ENCODE measurements around the gene B3GALT6.
A peak's percentile ranks its signal among the peaks of the same experiment; 100 is the strongest.

The B3GALT6 gene

DNA sequence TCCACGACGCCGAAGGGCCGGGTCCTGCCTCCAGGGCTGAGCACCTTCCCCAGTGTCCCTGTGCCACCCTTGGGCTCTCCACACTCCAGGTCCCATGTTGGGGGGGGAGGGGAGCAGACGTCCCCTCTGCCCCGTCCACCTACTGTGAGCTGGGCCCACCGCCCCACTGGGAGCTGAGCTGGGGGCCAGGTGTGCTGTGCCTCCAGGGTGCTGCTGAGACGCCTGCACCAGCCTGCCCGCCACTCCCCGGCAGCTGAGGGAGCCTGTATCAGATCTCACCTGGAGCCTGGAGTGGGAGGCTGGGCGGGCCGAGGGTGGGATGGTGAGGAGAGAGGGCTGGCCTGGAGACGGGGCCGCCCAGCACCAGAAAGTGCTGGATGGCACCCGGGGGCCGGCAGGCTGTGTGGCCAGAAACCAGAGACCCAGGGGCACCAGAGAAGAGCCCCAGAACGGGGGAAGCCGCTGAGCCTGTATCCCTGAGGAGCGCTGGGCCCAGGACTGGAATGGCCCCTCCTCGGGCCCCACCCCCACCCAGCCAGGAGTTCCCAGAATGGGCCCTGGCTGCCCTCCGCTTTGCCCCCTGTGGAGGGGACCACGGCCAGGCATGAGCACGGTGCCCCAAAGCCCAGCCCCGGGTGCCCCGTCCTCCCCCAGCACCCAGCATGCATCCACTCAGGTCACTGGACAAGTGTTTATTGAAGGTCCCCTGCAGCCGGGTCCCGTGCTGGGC, 29.0 kb upstream of the B3GALT6 start:
- peak in 1 of 2 experiments; percentile 41 for DNase-seq

DNA sequence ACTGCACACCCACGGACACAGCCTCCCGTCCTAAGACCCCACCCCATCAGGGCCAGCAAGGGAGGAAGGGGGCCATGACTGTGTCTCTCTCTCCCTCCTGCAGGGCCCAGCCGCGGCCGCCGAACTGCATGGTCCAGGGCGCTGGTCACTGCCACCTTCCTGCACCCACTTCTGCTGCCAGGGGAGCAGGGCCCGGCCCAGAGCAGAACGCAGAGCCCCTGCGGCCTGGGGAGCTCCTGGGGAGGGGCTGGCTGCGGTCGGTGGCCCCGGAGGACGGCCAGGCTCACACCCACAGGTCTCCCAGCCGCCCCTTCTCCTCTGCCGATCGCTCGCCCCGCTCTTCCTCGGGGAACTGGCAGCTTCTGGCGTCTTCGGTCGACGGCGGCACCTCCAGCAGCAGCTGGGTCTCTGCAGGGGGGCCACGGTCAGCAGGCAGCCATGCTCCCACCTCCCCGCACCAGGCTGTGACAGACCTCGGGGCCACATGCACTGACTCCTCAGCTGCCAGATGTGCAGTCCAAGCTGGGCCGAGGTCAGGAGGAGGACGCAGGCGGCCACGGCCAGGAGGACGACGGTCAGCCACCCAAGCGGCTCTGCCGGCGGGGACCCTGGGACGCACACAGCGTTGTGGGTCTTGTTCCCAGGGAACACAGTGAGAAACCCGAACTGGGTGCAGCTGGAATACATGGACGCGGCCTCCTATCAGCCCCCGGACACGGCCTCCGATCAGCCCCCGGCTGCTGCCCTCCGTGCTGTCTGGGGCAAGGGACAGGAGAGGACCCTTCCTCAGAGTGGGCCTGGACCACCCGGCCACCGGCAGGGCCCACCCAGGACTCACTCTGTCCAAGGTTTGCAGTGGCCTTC, 28.2 kb upstream of the B3GALT6 start:
- no peak for DNase-seq

DNA sequence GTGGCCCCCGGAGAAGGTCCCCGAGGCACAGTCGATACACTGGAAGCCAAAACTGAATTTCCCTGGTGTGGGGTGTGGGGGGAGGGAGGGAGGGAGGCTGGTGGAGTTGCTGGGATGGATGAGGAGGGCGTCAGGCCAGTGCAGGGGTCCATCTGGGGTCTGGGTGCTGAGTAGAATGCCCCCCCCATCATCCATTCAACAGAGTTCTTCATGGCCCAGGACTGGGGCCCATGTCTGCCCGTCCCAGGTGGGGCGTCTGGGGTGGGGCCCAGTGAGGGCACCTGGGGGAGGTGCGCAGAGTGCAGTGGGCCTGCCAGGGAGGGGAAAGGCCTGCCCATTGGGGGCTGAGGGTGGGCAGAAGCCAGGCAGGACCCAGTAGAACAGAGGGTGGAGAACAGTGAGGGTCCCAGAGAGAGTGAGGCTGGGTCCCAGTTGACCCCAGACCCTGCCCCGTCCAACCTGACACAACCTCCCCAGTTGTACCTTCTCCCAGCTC, 27.6 kb upstream of the B3GALT6 start:
- DNase-seq = no peak

DNA sequence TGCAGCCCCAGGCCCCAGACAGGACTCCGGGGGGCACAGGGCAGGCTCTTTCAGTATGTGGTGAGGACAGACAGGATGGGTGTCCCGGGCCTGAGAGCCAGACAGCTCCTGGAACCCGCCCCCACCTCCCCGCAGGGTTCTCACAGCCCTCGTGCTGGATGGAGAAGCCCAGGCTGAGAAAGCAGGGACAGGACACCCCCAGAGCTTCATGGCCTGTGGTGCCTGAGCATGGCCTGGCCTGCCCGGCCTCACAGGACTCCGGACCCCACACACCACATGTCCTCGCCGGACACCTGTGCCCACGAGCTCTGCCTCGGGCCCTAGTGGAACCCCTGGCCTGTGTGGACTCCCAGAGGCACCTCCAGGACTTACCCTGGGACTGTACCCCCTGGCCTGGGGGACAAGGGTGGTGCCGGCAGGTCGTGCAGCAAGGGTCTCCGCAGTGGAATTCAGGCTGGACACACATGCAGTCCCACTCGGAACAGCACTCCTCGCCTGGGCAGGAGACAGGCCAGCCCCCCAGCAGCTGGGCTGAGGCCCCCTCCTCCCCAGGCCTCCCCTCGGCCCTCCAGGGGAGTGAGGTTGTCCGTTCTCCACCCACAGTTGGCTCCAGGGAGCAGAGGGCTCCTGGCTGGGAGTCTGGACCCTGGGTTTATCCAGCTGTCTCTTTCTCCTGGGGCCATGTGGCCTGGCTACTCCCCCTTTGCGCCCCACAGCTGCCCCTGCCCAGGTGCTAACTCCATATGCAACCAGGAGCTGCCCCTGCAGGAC, 26.9 kb upstream of the B3GALT6 start:
- DNase-seq = peak; percentile 44 to 55

DNA sequence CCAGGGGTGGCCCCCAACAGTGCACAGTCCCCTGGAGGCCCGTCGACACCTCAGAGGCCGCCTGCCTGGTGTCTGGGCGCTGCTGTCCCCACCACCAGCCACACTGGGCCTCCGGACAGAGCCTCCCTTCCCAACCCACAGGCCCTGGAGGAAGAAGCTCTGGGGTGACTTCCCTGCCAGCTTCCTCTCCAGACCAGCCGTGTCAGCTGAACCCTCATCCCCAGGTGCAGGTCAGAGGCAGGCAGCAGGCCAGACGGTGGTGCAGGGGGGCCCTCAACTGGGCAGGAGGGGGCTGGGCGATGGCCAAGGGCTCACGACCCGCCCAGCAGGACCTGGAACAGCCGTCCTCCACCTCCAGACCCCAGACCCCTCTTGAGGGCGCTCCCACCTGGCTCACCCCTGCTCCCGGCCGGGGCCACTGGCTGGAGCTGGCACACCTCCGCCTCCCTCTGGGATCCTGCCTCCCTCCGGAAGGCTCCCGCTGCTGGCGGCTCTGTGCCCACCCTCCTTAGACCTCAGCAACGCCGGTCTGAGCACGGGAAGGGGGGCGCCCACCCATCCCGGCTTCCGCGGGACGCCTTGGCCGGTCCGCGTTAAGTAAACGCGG, 26.2 kb upstream of the B3GALT6 start:
- DNase-seq = peak; percentile 50 to 51

DNA sequence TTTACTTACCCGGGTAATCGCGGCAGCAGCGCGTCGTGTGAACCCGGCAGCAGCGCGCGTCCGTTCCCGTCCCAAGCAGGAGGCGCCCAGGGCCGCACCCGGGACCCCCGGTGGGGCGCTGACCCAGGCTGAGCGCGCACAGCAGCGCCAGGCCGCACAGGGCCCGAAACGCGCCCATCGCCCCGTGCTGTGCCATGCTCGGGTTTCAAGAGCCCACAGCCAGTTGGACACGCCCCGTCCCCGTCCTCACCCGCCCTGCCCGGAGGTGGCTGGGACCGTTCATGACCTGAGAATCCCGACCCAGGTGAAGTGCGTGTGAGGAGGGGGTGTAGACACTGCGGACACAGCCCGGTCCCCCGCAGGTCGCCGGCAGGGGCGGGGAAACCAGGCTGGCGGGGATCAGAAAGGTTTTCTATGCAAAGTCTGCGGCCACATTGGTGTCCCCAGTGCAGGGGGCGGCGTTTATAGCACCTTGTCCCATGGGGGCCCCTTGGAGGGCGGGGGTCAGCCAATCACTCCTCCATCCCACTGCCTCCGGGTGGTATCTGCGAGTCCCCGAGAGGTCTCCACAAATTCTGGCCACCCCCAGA, 25.6 kb upstream of the B3GALT6 start, which contains the start of gene TNFRSF18:
Gene TNFRSF18 (minus strand): TSS at position 217 of the 590 bp plus-strand sequence. CDS start 21 bp downstream, at position 196.
- peak; percentile 78 for DNase-seq

DNA sequence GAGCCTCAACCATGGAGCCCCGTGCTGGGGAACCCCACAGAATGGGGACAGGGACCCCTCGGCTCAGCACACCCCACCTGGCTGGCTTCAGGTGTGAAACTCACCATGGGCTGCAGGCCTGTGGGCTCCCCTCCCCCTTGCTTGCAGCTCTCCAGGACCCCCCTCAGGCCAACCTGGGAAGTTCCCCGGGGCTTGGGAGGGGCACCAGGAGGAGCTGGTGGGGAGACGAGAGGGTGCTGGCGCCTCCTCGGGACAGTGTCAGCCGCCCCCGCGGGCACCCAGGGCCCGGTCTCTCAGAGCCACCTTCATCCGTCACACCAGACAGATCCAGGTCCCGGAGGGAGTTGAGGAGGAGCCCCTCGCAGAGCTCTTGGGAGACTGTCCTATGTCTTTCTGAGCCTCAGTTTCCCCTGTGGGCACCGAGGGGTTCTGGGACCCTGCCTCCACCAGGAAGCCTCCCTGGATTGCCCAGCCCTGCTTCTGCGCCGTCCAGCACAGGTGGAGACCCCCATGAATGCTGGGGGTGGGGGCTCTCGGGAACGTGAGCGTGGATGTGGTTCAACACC, 25.0 kb upstream of the B3GALT6 start:
- peak in 1 of 2 experiments; percentile 65 for DNase-seq

DNA sequence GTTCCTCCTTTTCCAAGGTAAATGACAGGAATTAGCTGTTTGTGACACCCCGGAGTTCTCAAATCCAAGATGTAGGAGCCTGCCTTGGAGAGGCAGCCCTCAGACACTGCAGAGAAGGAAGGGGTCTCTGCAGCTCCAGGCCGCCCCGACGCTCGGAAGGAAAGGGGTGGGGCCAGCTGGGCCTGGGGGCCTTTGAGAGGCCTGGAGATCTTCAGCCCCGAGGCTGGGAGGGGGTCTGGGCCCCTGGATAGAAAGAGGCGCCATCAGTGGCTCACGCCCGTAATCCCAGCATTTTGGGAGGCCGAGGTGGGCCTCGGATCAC, 24.5 kb upstream of the B3GALT6 start:
- DNase-seq = no peak

DNA sequence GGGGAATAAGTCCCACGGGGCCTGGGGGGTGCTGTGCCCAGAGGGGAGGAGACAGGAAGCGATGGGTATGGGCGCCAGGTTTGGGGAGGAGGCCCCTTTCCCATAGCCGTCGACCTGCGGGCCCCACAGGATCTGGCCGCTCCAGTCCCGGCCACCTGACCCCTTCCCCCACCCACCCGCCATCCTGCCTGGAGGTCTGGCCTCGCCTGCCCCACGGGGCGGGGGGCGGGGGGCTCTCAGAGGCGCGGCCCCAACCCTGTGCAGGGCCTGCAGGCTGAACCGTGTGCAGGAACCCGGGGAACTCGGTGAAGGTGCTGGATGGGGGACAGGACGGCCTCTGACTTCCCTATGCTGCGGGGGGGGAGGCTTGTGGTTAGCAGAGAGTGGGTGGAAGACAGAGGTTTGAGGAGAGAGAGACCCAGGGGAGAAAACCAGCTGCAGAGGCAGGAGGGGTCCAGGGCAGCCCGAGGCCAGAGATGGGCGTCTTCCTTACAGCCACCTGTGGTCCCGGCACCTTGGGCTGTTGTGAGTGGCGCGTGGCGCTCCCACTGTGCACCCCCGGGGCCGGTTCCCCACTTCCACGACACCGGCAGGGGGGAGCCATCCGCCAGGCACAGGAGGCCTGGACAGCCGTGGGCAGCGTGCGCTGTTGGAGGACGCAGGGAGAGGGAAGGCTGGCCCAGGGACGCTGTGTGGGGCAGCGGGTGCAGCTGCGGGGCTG, 23.2 kb upstream of the B3GALT6 start:
- DNase-seq = peak; percentile 75 to 79

DNA sequence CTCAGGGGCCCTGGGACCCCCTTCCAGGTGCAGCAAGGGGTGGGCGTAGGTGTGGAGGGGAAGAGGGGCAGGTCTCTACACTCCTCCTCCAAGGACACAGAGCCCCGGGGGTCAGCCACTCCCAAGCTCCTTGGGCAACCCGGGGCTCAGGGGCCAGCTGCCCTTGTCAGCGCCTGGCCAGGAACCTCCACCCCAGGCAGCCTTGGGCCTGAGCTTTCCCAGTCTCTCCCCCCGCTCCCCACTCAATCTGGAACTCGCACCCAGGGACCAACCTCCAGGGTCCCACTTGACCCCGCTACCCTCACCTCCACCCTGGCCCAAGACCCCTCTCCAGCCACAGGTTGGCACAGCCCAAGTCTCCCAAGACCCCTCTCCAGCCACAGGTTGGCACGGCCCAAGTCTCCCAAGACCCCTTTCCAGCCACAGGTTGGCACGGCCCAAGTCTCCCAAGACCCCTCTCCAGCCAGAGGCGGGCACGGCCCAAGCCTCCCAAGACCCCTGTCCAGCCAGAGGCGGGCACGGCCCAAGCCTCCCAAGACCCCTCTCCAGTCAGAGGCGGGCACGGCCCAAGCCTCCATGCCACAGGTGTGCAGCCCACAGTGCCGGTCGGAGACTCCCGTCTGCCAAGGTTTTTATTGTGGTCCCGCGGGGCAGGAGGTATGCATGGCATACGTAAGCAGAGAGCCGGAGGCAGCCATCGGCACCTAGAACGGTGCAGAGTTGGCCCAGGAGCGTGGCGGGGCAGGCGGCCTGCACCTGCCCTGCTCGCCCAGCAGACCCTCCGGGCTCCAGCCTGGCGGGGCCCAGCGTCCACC, 21.1 kb upstream of the B3GALT6 start:
- DNase-seq = peak in 1 of 2 experiments; percentile 22

DNA sequence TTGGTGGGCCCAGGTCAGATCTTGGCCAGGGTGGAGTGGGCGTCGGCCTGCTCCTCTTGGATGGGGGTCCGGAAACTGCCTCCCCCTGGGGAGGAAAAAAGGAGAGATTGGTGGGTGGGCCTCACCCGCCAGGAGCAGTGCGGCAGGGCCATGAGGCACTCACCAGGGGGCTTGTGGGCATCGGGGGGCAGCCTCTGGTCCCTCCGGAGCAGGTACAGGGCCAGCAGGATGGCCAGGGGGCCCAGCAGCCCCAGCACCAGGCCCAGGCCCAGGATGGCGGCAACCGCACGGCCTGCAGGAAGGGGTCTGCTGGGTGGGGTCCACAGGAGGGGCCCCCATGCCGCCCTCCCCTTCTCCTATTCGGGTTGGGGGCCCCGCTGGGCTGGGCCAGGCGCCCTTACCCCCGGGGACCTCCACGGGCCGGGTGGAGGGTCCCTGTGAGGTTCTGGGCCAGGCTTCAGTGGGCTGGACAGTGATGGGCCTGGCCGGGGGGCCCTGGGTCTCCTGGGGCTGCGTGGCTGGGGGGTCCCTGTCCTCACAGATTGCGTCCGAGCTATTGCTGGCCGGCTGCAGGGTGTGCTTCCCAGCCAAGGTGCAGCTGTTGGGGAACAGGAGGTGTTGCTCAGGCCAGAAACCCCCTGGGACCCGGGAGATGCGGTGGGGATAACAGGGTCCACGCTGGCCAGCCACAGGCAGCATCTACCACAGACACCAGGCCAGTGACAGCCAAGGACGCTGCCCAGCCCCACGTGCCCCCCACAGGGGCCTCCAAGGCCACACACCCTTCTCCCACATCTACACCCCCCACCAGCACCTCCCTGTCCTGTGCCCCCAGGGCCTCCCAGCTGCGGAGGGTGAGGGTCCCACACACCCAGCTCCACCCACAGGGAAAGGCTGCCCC, 20.2 kb upstream of the B3GALT6 start:
- no peak for DNase-seq

DNA sequence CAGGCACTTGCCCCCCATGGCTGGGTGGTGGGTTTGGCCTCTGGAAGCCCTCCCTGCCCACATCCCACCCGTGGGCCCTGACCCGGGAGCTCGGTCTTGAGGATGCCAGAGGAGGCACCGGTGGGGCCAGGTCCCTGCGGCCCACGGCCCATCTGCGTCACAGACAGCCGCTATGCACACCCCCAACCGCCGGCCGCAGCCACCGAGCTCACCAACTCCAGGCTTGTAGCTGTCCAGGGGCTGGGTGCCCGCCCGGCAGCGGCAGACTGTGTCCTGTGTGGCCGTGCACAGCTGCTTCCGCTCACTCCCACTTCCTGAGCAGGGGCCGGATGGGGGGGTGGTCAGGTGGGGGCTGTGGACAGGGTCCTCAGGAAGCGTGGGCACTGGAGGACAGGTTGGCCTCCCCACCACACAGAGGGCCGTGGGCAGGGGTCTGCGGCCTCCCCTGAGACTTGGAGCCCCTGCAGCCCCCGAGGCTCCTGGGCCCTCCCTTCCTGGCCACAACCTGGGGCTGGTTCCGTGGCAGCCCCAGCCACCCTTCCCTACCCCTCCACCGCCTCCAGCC, 19.2 kb upstream of the B3GALT6 start:
- DNase-seq = peak; percentile 65 to 72

DNA sequence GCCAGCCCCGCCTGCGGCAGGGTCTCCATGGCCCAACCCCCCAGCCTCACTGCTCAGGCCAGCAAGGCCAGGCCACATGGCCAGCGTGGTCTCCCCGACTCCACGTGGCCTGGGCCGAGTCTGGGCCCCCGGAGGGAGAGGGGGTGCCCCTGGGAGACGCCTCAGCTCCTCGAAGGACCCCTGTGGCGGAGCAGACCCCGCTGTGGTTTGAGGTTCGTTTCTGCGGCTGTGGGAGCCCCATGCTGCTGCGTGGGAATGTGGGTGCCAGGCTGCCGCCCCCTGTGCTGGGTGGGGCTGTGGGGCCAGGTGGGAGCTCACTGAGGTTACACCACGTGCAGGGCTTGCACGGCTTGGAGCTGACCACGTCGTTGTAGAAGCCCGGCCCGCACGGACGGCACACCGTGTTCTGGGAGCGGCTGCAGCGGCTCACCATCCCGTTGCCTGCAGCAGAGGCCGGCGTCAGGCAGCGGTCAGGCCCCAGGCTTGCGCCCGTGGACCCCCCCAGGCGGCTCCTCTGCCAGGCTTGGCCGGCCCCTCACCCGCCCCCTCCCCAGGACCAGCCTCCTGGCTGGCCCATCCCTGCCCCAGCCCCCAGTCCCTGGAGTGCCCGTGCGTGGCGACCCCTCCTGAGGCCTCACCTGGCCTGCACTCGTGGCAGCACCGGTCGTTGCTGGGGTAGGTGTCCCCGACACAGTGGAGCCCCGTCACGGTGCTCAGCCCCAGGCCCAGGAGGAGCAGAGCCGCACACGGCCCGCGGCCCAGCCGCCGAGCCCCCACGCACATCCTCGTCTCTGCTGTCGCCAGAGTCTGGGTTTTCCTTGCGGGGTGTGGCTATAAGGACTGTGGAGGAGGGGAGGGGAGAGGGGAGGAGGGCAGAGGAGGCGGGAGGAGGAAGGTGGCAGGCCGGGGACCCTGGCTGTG, 18.4 kb upstream of the B3GALT6 start, which contains the start of gene TNFRSF4:
Gene TNFRSF4 (minus strand): TSS at position 809 of the 921 bp plus-strand sequence. CDS start 26 bp downstream, at position 783.
- peak; percentile 69 for DNase-seq

DNA sequence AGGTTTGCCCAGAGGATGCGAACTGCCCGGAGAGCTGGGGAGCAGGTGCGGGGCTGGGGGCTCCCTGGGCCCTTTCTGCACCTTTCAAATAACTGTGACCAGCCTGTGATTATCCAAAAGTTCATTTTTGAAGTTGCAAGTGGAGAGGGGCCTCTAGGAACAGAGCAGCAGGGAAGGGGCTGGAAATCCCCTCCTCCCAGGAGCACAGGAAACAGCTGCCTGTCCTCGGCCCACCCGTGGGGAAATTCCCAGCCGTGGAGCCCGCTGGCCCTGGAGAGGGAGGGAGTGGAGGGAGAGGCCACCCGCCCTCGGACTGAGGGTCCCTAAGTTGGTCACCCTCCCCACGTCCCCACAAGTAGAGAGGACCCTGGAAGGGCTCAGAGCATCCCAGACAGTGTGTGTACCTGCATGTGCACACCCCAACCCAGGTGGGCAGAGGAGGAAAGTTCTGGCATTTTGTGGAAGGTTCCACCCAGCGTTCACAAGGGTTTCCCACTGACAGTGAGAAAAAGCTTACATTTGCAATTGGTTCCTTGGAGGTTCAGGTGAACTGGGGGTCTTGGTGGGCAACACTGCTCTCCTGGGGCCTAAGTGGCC, 16.9 kb upstream of the B3GALT6 start:
- peak in 1 of 2 experiments; percentile 46 for DNase-seq

DNA sequence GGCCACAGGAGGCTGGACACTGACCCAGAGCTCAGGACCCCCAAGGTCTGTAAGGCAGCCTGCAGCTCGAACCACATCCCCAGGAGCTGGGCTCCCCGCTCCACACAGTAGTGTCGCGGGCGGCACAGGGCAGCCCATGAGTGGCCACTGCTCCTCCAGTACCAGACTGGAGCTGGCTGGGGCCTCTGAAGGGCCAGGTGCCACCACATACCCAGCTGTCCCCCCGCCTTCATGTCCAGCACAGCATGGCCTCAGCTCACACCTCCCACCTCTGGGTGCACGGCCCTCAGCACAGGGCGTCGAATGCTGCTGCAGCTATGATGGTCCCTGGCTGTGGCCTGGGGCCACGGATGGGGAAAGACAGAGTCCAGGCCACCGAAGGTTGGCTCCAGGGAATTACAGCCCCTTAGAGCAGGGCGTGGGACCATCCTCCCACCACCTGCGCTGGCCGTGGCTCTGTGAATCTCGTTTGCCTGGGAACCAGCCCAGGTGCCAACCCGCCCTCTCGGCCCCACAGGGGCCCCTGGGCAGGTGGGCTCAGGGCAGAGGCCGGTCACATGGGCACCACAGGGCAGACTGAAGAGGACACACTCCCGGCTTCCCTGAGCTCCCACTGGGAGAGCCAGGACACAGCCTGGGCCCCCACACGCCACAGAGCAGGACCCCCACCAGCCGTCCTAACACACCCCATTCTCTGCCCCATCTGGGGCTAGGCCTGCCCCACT, 16.0 kb upstream of the B3GALT6 start:
- no peak for DNase-seq

All from activated T-cell treated with anti-CD3 and anti-CD28 coated beads, Interleukin-2, amount 50 U/mL, for 48 hours (primary cell).